Panc1 (cell line): ENCODE measurements around the gene PTPN4.
"Not testable (repeated sequence)": the region's sequence is repeated elsewhere in the genome, so short reads cannot be mapped to it uniquely, and the experiment has no call there.

ENCODE experiments used
- CTCF ChIP-seq: fragments of 450-650 bp; IDR thresholded peaks from 2 replicates; pipeline ENCODE4 v1.5.1; 2017; ENCODE audit warnings: mild to moderate bottlenecking
- POLR2AphosphoS5 ChIP-seq: IDR thresholded peaks from 2 replicates; pipeline ENCODE4 v1.6.1; 2012; ENCODE audit warnings: mild to moderate bottlenecking, low read depth, low read length, moderate library complexity
- REST ChIP-seq, 2 experiments: IDR thresholded peaks; 2 replicates each; pipeline ENCODE4 v1.6.1; 2011 to 2012; ENCODE audit warnings: low read depth in 2 of 2, control low read depth in 1 of 2, low read length in 1 of 2, mild to moderate bottlenecking in 1 of 2, moderate library complexity in 1 of 2; ENCODE audit not compliant: insufficient read depth in 1 of 2
- SIN3A ChIP-seq: IDR thresholded peaks from 2 replicates; pipeline ENCODE4 v1.6.1; 2012; ENCODE audit warnings: low read depth, mild to moderate bottlenecking, low read length, moderate library complexity, borderline replicate concordance; ENCODE audit not compliant: insufficient read depth

- TF ChIP-seq CTCF; POLR2AphosphoS5; REST (IDR thresholded peaks at IDR 0.05; ENCODE audit: insufficient read depth in 1 of 2, low read depth in 2 of 2, low read length in 1 of 2); SIN3A: not testable (repeated sequence)
Measured at GRCh38 chr2:119996896-119997891, 237.5 kb downstream of the PTPN4 start.
